ENCODE data around the gene CCDC195. TPM values are rescaled to one million over a fixed set of nuclear protein-coding genes. Genes with fewer than 3 reads are reported as not detected.

Gene CCDC195
- total RNA-seq, 4 donors from 2014 or later: not detected

DNA sequence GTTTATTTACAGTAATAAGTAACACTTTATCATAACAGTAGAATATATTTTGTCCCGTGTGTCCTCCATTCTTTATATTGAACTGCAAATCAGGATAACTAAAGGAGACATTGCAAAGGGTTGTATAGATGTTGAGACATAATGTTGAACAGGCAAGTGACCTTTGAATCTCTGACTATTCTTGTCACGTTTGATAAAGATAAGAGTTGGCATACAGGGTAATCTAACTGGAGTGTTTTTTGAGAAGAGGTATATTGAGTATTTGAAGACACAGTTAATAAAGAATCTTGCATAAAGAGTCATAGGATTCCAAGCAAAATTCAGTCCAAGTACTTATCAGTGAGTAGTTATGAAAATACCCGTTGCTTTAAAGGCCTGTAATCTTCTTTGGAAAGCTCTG lies 21.7 kb downstream of the CCDC195 start:
- H3K27ac ChIP-seq: no peak overlapping the region
- peaks cover 0 to 8% (median 0%) of the 10 kb centered on the region in 4 donors for H3K9me3 ChIP-seq
- H3K27me3 ChIP-seq: no peaks in the 10 kb centered on the region
- no peak for DNase-seq (ENCODE audit: low spot score in 2 of 2)
- no peak for TF ChIP-seq CTCF (IDR thresholded peaks at IDR 0.05)
- no peak for TF ChIP-seq EP300 (IDR thresholded peaks at IDR 0.05)
- no peak for TF ChIP-seq POLR2A (IDR thresholded peaks at IDR 0.05)
- WGBS, 2 donors: 82 to 83% methylated on average over 3 of the region's 3 CpGs
- no peaks in the 10 kb centered on the region for H3K36me3 ChIP-seq
- H3K4me3 ChIP-seq: no peak overlapping the region
- H3K4me1 ChIP-seq: no peaks in the 10 kb centered on the region

- Histone ChIP-seq H3K36me3 (no peaks in the 10 kb centered on the region), H3K4me1 (no peaks in the 10 kb centered on the region), H3K27ac (no peak overlapping the region), H3K9me3 (peaks cover 0 to 8% (median 0%) of the 10 kb centered on the region in 4 donors), H3K27me3 (no peaks in the 10 kb centered on the region), H3K4me3 (no peak overlapping the region)
- DNase-seq (ENCODE audit: low spot score in 2 of 2): no peak
- 65 to 69% methylated on average over 2 of the region's 2 CpGs for WGBS, 2 donors
- TF ChIP-seq CTCF (IDR thresholded peaks at IDR 0.05) (no peak), EP300 (IDR thresholded peaks at IDR 0.05) (no peak), POLR2A (IDR thresholded peaks at IDR 0.05) (no peak)
These were observed 24.6 kb downstream of the CCDC195 start for GRCh38 chr2:224691563-224691962.

DNA sequence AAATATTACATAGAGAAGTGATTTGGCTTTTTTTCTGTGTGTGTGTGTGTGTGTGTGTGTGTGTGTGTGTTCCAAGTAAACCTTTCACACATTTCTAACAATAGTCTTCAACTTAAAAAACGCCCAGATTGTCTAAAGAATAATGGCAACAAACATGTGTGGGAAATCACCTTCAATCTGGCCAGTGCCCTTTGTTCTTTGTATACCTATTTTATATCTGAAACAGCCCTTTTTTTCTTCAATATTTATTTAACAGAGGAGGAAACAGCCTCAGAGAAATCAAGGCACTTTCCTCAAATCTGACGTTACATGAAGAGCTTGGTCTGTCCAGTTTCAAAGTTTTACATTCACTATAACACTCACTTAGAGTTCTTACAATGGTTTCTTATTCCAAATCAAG lies 25.3 kb downstream of the CCDC195 start:
- Histone ChIP-seq H3K4me3 (no peak overlapping the region), H3K36me3 (no peaks in the 10 kb centered on the region), H3K27ac (no peak overlapping the region), H3K27me3 (no peaks in the 10 kb centered on the region), H3K4me1 (no peaks in the 10 kb centered on the region), H3K9me3 (peaks cover 0 to 8% (median 0%) of the 10 kb centered on the region in 4 donors)
- DNase-seq (ENCODE audit: low spot score in 2 of 2): no peak
- TF ChIP-seq POLR2A (IDR thresholded peaks at IDR 0.05) (no peak), CTCF (IDR thresholded peaks at IDR 0.05) (no peak), EP300 (IDR thresholded peaks at IDR 0.05) (no peak)
- 65 to 71% methylated on average over 2 of the region's 2 CpGs for WGBS, 2 donors

GRCh38 chr2:224689539-224689938 lies 26.6 kb downstream of the CCDC195 start:
- WGBS, 2 donors: 46 to 48% methylated on average over 2 of the region's 2 CpGs
- H3K4me3 ChIP-seq: no peak overlapping the region
- H3K36me3 ChIP-seq: no peaks in the 10 kb centered on the region
- H3K27me3 ChIP-seq: no peaks in the 10 kb centered on the region
- no peak for DNase-seq (ENCODE audit: low spot score in 2 of 2)
- TF ChIP-seq CTCF (IDR thresholded peaks at IDR 0.05) (no peak), EP300 (IDR thresholded peaks at IDR 0.05) (no peak), POLR2A (IDR thresholded peaks at IDR 0.05) (no peak)
- H3K9me3 ChIP-seq: peaks cover 0 to 7% (median 0%) of the 10 kb centered on the region in 4 donors
- no peak overlapping the region for H3K27ac ChIP-seq
- H3K4me1 ChIP-seq: no peaks in the 10 kb centered on the region

GRCh38 chr2:224688997-224689396 lies 27.2 kb downstream of the CCDC195 start:
- no peaks in the 10 kb centered on the region for H3K27me3 ChIP-seq
- H3K4me3 ChIP-seq: no peak overlapping the region
- H3K4me1 ChIP-seq: no peaks in the 10 kb centered on the region
- H3K36me3 ChIP-seq: no peaks in the 10 kb centered on the region
- no peak for DNase-seq (ENCODE audit: low spot score in 2 of 2)
- TF ChIP-seq EP300 (IDR thresholded peaks at IDR 0.05): no peak
- no peak for TF ChIP-seq CTCF (IDR thresholded peaks at IDR 0.05)
- TF ChIP-seq POLR2A (IDR thresholded peaks at IDR 0.05): no peak
- WGBS, 2 donors: 81 to 82% methylated on average over 2 of the region's 2 CpGs
- no peak overlapping the region for H3K27ac ChIP-seq
- H3K9me3 ChIP-seq: peaks cover 0 to 1% (median 0%) of the 10 kb centered on the region in 4 donors
